GM12878 (cell line): ENCODE measurements around the gene SIGLEC6. TPM values are rescaled to one million over a fixed set of nuclear protein-coding genes. Genes with fewer than 3 reads are reported as not detected.

ENCODE experiments used
- CBFB ChIP-seq: IDR thresholded peaks from 2 replicates; pipeline ENCODE4 v1.6.1; 2016; ENCODE audit warnings: antibody characterized with exemption, low read depth
- CBX5 ChIP-seq: sonication (generic); IDR thresholded peaks from 2 replicates; pipeline ENCODE4 v1.6.1; 2016; ENCODE audit warnings: low read depth, moderate library complexity, mild to moderate bottlenecking, inconsistent platforms
- CREM ChIP-seq: IDR thresholded peaks from 2 replicates; pipeline ENCODE4 v1.6.1; 2014; ENCODE audit warnings: antibody characterized with exemption, low read depth
- FOXM1 ChIP-seq: IDR thresholded peaks from 2 replicates; pipeline ENCODE4 v1.6.1; 2012; ENCODE audit warnings: low read depth, mild to moderate bottlenecking, inconsistent platforms, low read length, moderate library complexity
- MEF2B ChIP-seq: fragments of 450-650 bp; IDR thresholded peaks from 2 replicates; pipeline ENCODE4 v1.6.1; 2018; ENCODE audit warnings: mild to moderate bottlenecking, moderate library complexity; ENCODE audit not compliant: partially characterized antibody, poor library complexity, severe bottlenecking
- RAD21 ChIP-seq: IDR thresholded peaks from 2 replicates; pipeline ENCODE4 v1.6.1; 2011; ENCODE audit warnings: mild to moderate bottlenecking, low read depth, low read length, moderate library complexity; ENCODE audit not compliant: insufficient read depth
- SPI1 ChIP-seq: IDR thresholded peaks from 2 replicates; pipeline ENCODE4 v1.6.1; 2011; ENCODE audit warnings: low read depth, mild to moderate bottlenecking, low read length, moderate library complexity, borderline replicate concordance; ENCODE audit not compliant: insufficient read depth
- SRF ChIP-seq, 2 experiments: IDR thresholded peaks; 2 replicates each; pipeline ENCODE4 v1.6.1; 2011; ENCODE audit warnings: low read depth in 2 of 2, low read length in 2 of 2, mild to moderate bottlenecking in 1 of 2, moderate library complexity in 1 of 2
- TCF3 ChIP-seq: IDR thresholded peaks from 2 replicates; pipeline ENCODE4 v1.6.1; 2012; ENCODE audit warnings: low read depth, mild to moderate bottlenecking, low read length, borderline replicate concordance; ENCODE audit not compliant: insufficient read depth
- polyA plus RNA-seq, 11 experiments: library from polyadenylated mRNA; depleted of rRNA in 4 of 11; unstranded in 6 of 11; stranded (reverse) in 5 of 11; fragments of >200 nt; fragmentation: Nextera tagmentation in 4 of 11; fragmentation: Illumina TruSeq in 1 of 11; extraction: Ambion mirVana in 4 of 11; extraction: Trizol in 1 of 11; gene quantifications; 1 replicate in 1 of 11; 2 replicates in 10 of 11; pipeline versions ENCODE4 v1.2.1 to v1.2.3, GENCODE V29; 2011 to 2016; ENCODE audit warnings: inconsistent platforms in 2 of 11, missing spikeins in 2 of 11, low read depth in 1 of 11
- total RNA-seq, 4 experiments: library from RNA; depleted of rRNA in 3 of 4; stranded (reverse); fragments of >200 nt in 3 of 4; fragmentation: Illumina TruSeq in 1 of 4; extraction: Trizol in 1 of 4; gene quantifications; 2 replicates each; pipeline versions ENCODE4 v1.2.1 to v1.2.3, GENCODE V29; 2013 to 2021
- TF ChIP-seq, protein P1 (sequence below): fragments of 450-650 bp; IDR thresholded peaks from 2 replicates; pipeline ENCODE4 v1.6.1; 2017; ENCODE audit warnings: mild to moderate bottlenecking, moderate library complexity
- TF ChIP-seq, protein P2 (sequence below), 3 experiments: IDR thresholded peaks in 2 of 3; conservative IDR thresholded peaks in 1 of 3; 2 replicates each; pipeline ENCODE4 v1.5.1; 2011; ENCODE audit warnings: low read depth in 3 of 3, low read length in 3 of 3, mild to moderate bottlenecking in 3 of 3, control low read depth in 2 of 3, moderate library complexity in 2 of 3, inconsistent platforms in 1 of 3, mixed read lengths in 1 of 3; ENCODE audit not compliant: control insufficient read depth in 2 of 3, insufficient read depth in 1 of 3; ENCODE audit errors: extremely low read depth in 1 of 3
- TF ChIP-seq, protein P3 (sequence below): IDR thresholded peaks from 2 replicates; pipeline ENCODE4 v1.6.1; 2012; ENCODE audit warnings: low read length, inconsistent platforms

Gene SIGLEC6
- total and polyA plus RNA-seq, 10 of the 15 experiments (the other 5 are each of a cell fraction or from before 2014, with no cell fraction given): 0.08 to 0.40 (median 0.27) TPM; not detected in 2

DNA sequence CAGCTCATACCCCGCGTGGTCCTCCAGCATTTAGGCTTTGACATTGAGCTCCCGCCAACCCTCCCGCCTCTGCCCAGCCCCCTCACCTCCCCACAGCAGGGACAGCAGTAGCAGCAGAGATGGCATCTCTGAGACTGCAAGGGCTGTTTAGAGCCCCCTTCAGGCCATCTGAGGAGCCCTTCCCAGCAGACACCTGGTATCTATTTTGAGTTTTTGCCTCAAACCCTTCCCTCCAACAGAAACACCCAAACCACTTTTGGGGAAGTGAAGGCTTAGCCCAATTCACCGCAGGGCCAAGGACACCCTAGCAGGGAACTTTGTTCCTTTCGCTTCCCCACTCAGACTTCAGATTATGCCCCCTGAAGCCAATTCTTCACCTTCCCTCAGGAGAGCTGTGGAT, 33.3 kb upstream of the SIGLEC6 start (continued):
- TF ChIP-seq RAD21: peak; percentile 45; the same call in 1 of the 2 replicates
- TF ChIP-seq, protein P1, sequence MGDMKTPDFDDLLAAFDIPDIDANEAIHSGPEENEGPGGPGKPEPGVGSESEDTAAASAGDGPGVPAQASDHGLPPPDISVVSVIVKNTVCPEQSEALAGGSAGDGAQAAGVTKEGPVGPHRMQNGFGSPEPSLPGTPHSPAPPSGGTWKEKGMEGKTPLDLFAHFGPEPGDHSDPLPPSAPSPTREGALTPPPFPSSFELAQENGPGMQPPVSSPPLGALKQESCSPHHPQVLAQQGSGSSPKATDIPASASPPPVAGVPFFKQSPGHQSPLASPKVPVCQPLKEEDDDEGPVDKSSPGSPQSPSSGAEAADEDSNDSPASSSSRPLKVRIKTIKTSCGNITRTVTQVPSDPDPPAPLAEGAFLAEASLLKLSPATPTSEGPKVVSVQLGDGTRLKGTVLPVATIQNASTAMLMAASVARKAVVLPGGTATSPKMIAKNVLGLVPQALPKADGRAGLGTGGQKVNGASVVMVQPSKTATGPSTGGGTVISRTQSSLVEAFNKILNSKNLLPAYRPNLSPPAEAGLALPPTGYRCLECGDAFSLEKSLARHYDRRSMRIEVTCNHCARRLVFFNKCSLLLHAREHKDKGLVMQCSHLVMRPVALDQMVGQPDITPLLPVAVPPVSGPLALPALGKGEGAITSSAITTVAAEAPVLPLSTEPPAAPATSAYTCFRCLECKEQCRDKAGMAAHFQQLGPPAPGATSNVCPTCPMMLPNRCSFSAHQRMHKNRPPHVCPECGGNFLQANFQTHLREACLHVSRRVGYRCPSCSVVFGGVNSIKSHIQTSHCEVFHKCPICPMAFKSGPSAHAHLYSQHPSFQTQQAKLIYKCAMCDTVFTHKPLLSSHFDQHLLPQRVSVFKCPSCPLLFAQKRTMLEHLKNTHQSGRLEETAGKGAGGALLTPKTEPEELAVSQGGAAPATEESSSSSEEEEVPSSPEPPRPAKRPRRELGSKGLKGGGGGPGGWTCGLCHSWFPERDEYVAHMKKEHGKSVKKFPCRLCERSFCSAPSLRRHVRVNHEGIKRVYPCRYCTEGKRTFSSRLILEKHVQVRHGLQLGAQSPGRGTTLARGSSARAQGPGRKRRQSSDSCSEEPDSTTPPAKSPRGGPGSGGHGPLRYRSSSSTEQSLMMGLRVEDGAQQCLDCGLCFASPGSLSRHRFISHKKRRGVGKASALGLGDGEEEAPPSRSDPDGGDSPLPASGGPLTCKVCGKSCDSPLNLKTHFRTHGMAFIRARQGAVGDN: no peak
- peak; percentile 94 for TF ChIP-seq SPI1
- peak; percentile 25 for TF ChIP-seq MEF2B
- TF ChIP-seq CBX5: 0 out of 2 replicates have a peak, but pooled peaks have one; percentile 50
- TF ChIP-seq SRF (IDR thresholded peaks at IDR 0.05; ENCODE audit: low read depth in 2 of 2, low read length in 2 of 2): no peak
- no peak for TF ChIP-seq CREM
- TF ChIP-seq, protein P2, sequence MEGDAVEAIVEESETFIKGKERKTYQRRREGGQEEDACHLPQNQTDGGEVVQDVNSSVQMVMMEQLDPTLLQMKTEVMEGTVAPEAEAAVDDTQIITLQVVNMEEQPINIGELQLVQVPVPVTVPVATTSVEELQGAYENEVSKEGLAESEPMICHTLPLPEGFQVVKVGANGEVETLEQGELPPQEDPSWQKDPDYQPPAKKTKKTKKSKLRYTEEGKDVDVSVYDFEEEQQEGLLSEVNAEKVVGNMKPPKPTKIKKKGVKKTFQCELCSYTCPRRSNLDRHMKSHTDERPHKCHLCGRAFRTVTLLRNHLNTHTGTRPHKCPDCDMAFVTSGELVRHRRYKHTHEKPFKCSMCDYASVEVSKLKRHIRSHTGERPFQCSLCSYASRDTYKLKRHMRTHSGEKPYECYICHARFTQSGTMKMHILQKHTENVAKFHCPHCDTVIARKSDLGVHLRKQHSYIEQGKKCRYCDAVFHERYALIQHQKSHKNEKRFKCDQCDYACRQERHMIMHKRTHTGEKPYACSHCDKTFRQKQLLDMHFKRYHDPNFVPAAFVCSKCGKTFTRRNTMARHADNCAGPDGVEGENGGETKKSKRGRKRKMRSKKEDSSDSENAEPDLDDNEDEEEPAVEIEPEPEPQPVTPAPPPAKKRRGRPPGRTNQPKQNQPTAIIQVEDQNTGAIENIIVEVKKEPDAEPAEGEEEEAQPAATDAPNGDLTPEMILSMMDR (IDR thresholded peaks at IDR 0.05 in 2 of 3, conservative IDR thresholded peaks at IDR 0.05 in 1 of 3; ENCODE audit: control insufficient read depth in 2 of 3, extremely low read depth in 1 of 3, insufficient read depth in 1 of 3, low read depth in 3 of 3, low read length in 3 of 3): peak in 2 of 3 experiments; percentile 38 to 61; a peak in 4 of 6 replicates
- peak; percentile 61; the same call in 1 of the 2 replicates for TF ChIP-seq FOXM1
- TF ChIP-seq, protein P3, sequence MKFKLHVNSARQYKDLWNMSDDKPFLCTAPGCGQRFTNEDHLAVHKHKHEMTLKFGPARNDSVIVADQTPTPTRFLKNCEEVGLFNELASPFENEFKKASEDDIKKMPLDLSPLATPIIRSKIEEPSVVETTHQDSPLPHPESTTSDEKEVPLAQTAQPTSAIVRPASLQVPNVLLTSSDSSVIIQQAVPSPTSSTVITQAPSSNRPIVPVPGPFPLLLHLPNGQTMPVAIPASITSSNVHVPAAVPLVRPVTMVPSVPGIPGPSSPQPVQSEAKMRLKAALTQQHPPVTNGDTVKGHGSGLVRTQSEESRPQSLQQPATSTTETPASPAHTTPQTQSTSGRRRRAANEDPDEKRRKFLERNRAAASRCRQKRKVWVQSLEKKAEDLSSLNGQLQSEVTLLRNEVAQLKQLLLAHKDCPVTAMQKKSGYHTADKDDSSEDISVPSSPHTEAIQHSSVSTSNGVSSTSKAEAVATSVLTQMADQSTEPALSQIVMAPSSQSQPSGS: peak; percentile 47; the same call in 1 of the 2 replicates
- peak; percentile 54; the same call in 1 of the 2 replicates for TF ChIP-seq CBFB
- peak; percentile 57; the same call in 1 of the 2 replicates for TF ChIP-seq TCF3
